Activated T-cell treated with anti-CD3 and anti-CD28 coated beads, Interleukin-2, amount 50 U/mL, for 72 hours (primary cell): ENCODE data around the gene MZT2A. TPM values are rescaled to one million over a fixed set of nuclear protein-coding genes. Genes with fewer than 3 reads are reported as not detected.
"Not testable (repeated sequence)": the region's sequence is repeated elsewhere in the genome, so short reads cannot be mapped to it uniquely, and the experiment has no call there.

Experiments
- ATAC-seq, 2 donors: fragments of 150-1000 bp; cut with Tn5 transposase; replicated peaks in 1 of 2; 2 replicates each; pipeline ENCODE4 v1.10.0; 2021; ENCODE audit warnings: moderate library complexity in 2 of 2, mild to moderate bottlenecking in 1 of 2
- DNase-seq, 2 donors: peaks; one replicate each; pipeline ENCODE4 v3.0.0; 2021 to 2022; ENCODE audit warnings: mixed read lengths in 1 of 2
- H3K27ac Mint-ChIP-seq: one replicate; pipeline ENCODE4 v1.8.0; 2022; ENCODE audit warnings: mild to moderate bottlenecking, moderate library complexity, mixed read lengths
- H3K27me3 Mint-ChIP-seq: one replicate; pipeline ENCODE4 v1.8.0; 2022; ENCODE audit warnings: low read depth, mixed read lengths
- H3K36me3 Mint-ChIP-seq, 2 donors: one replicate each; pipeline ENCODE4 v1.8.0; 2022; ENCODE audit warnings: mixed read lengths in 2 of 2, mild to moderate bottlenecking in 1 of 2; ENCODE audit not compliant: insufficient read depth in 2 of 2
- H3K4me1 Mint-ChIP-seq: one replicate; pipeline ENCODE4 v1.8.0; 2022; ENCODE audit warnings: low read depth, mixed read lengths
- H3K4me3 Mint-ChIP-seq, 2 donors: one replicate each; pipeline ENCODE4 v1.8.0; 2022; ENCODE audit warnings: mild to moderate bottlenecking in 2 of 2, mixed read lengths in 2 of 2, moderate library complexity in 2 of 2
- H3K9me3 Mint-ChIP-seq, 2 donors: one replicate each; pipeline ENCODE4 v1.8.0; 2022; ENCODE audit warnings: mixed read lengths in 2 of 2
- total RNA-seq, 2 donors: library from RNA; stranded (reverse); gene quantifications; one replicate each; pipeline ENCODE4 v1.2.3, GENCODE V29; 2022

The MZT2A gene
- total RNA-seq, 2 donors from 2014 or later, result 158 to 178 TPM

- Mint-ChIP-seq H3K27me3 (no peaks in the 10 kb centered on the region), H3K27ac (peak overlapping the region; percentile 96), H3K4me1 (peaks cover 65% of the 10 kb centered on the region), H3K9me3 (no peaks in the 10 kb centered on the region), H3K4me3 (peak overlapping the region; percentile 94 to 97), H3K36me3 (peaks cover 5 to 15% of the 10 kb centered on the region in 2 donors)
- ATAC-seq, result peak; percentile 24 to 25
- DNase-seq, result no peak
These were observed 1.2 kb upstream of the MZT2A start for GRCh38 chr2:131493199-131493968.

GRCh38 chr2:131492418-131493198, 411 bp upstream of the MZT2A start:
- peak; percentile 84 to 85 for ATAC-seq
- peaks cover 3 to 18% of the 10 kb centered on the region in 2 donors for H3K36me3 Mint-ChIP-seq

GRCh38 chr2:131491469-131491836, 744 bp downstream of the MZT2A start:
- ATAC-seq (peak in 1 of 2 donors; percentile 14), DNase-seq (peak in 1 of 2 donors; percentile 16)
- not testable (repeated sequence) for H3K9me3 Mint-ChIP-seq, H3K27me3 Mint-ChIP-seq
- H3K36me3 Mint-ChIP-seq, result peaks cover 3 to 15% of the 10 kb centered on the region in 2 donors
- H3K27ac Mint-ChIP-seq, result peak overlapping the region; percentile 96
- peaks cover 46% of the 10 kb centered on the region for H3K4me1 Mint-ChIP-seq
- peak overlapping the region; percentile 88 to 92 for H3K4me3 Mint-ChIP-seq

More at GRCh38 chr2:131492418-131493198, 411 bp upstream of the MZT2A start:
- H3K4me1 Mint-ChIP-seq, result peaks cover 57% of the 10 kb centered on the region
- no peaks in the 10 kb centered on the region for H3K9me3 Mint-ChIP-seq
- peak; percentile 96 for DNase-seq
- peak overlapping the region; percentile 96 for H3K27ac Mint-ChIP-seq
- H3K4me3 Mint-ChIP-seq, result peak overlapping the region; percentile 94 to 97
- H3K27me3 Mint-ChIP-seq, result no peaks in the 10 kb centered on the region

- H3K9me3 Mint-ChIP-seq, H3K27me3 Mint-ChIP-seq, ATAC-seq: not testable (repeated sequence)
- Mint-ChIP-seq H3K4me1 (peaks cover 43% of the 10 kb centered on the region), H3K4me3 (peak overlapping the region; percentile 88 to 92), H3K27ac (peak overlapping the region; percentile 96), H3K36me3 (peaks cover 3 to 15% of the 10 kb centered on the region in 2 donors)
- peak; percentile 21 to 37 for DNase-seq
These were observed 1.4 kb downstream of the MZT2A start for GRCh38 chr2:131490616-131491468.

- peak overlapping the region; percentile 24 for H3K27ac Mint-ChIP-seq
- H3K27me3 Mint-ChIP-seq, result no peaks in the 10 kb centered on the region
- H3K9me3 Mint-ChIP-seq, result no peaks in the 10 kb centered on the region
- ATAC-seq, result no peak
- DNase-seq, result no peak
- peaks cover 23% of the 10 kb centered on the region for H3K4me1 Mint-ChIP-seq
- peaks cover 3 to 15% of the 10 kb centered on the region in 2 donors for H3K36me3 Mint-ChIP-seq
- H3K4me3 Mint-ChIP-seq, result no peak overlapping the region
These were observed 3.6 kb downstream of the MZT2A start for GRCh38 chr2:131488306-131489205.

GRCh38 chr2:131486201-131486902, 5.8 kb downstream of the MZT2A start:
- H3K27me3 Mint-ChIP-seq, H3K9me3 Mint-ChIP-seq, H3K27ac Mint-ChIP-seq, H3K4me3 Mint-ChIP-seq, ATAC-seq, DNase-seq: not testable (repeated sequence)
- Mint-ChIP-seq H3K36me3 (peaks cover 0 to 12% of the 10 kb centered on the region in 2 donors), H3K4me1 (peaks cover 18% of the 10 kb centered on the region)

GRCh38 chr2:131484906-131485460, 7.2 kb downstream of the MZT2A start:
- not testable (repeated sequence) for H3K27ac Mint-ChIP-seq, H3K4me1 Mint-ChIP-seq, H3K27me3 Mint-ChIP-seq, H3K36me3 Mint-ChIP-seq, DNase-seq, ATAC-seq, H3K9me3 Mint-ChIP-seq, H3K4me3 Mint-ChIP-seq

- not testable (repeated sequence) for ATAC-seq, H3K4me3 Mint-ChIP-seq, H3K27me3 Mint-ChIP-seq, DNase-seq, H3K4me1 Mint-ChIP-seq, H3K36me3 Mint-ChIP-seq, H3K9me3 Mint-ChIP-seq, H3K27ac Mint-ChIP-seq
These were observed 8.0 kb downstream of the MZT2A start for GRCh38 chr2:131483981-131484820.

DNA sequence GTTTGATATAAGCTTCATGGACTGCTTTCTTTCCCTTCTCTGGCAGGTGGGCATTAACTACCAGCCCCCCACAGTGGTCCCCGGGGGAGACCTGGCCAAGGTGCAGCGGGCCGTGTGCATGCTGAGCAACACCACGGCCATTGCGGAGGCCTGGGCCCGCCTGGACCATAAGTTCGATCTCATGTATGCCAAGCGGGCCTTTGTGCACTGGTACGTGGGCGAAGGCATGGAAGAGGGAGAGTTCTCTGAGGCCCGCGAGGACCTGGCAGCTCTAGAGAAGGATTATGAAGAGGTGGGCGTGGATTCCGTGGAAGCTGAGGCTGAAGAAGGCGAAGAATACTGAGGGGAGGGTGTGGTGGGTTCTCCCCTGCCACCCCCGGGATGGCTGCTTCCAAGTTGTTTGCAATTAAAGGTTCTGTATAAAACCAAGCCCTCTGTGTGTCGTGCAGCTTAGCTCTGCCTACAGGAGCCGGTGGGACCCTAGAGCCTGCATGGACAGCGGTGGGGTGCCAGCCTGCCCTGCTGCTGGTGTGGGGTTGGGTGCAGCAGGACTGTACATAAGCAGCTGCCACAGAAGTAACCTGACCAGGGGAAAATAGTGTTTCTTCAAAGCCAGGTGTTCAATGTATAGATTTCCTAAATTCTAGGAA, 9.6 kb downstream of the MZT2A start:
- not testable (repeated sequence) for H3K4me1 Mint-ChIP-seq, ATAC-seq, H3K4me3 Mint-ChIP-seq, H3K27ac Mint-ChIP-seq, H3K27me3 Mint-ChIP-seq, H3K9me3 Mint-ChIP-seq, DNase-seq, H3K36me3 Mint-ChIP-seq

DNA sequence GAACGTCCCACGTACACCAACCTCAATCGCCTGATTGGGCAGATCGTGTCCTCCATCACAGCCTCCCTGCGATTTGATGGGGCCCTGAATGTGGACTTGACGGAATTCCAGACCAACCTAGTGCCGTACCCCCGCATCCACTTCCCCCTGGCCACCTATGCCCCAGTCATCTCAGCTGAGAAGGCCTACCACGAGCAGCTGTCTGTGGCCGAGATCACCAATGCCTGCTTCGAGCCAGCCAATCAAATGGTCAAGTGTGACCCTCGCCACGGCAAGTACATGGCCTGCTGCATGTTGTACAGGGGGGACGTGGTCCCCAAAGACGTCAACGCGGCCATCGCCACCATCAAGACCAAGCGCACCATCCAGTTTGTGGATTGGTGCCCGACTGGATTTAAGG, 11.8 kb downstream of the MZT2A start:
- not testable (repeated sequence) for ATAC-seq, H3K27ac Mint-ChIP-seq, H3K36me3 Mint-ChIP-seq, H3K27me3 Mint-ChIP-seq, DNase-seq, H3K9me3 Mint-ChIP-seq, H3K4me3 Mint-ChIP-seq, H3K4me1 Mint-ChIP-seq
